Gastrocnemius medialis (tissue), 4 donors: Measurements from ENCODE around the gene TRIM24. TPM values are rescaled to one million over a fixed set of nuclear protein-coding genes. Genes with fewer than 3 reads are reported as not detected.
"Not testable (repeated sequence)": the region's sequence is repeated elsewhere in the genome, so short reads cannot be mapped to it uniquely, and the experiment has no call there.

Source experiments
- ATAC-seq, 2 donors: fragments of 150-250 bp; one replicate each; pipeline ENCODE4 v1.9.1; 2016
- DNase-seq, 2 donors: peaks; one replicate each; pipeline ENCODE4 v3.0.0-alpha.2; 2019
- H3K27ac ChIP-seq, 4 donors: fragments of 200-600 bp; sonication (generic); 1 replicate in 1 of 4; 2 replicates in 3 of 4; pipeline ENCODE4 v1.5.1; 2016 to 2018; ENCODE audit warnings: mild to moderate bottlenecking in 2 of 4, moderate library complexity in 1 of 4
- H3K27me3 ChIP-seq, 3 donors: fragments of 200-600 bp; sonication (generic) in 2 of 3; 1 replicate in 1 of 3; 2 replicates in 2 of 3; pipeline versions ENCODE4 v1.5.1 to v1.6.0; 2016 to 2019; ENCODE audit warnings: mild to moderate bottlenecking in 1 of 3, moderate library complexity in 1 of 3
- H3K36me3 ChIP-seq, 2 donors: fragments of 200-600 bp; sonication (generic) in 1 of 2; one replicate each; pipeline ENCODE4 v1.5.1; 2017 to 2018
- H3K4me1 ChIP-seq, 2 donors: fragments of 200-600 bp; sonication (generic) in 1 of 2; one replicate each; pipeline ENCODE4 v1.5.1; 2016 to 2017; ENCODE audit warnings: mild to moderate bottlenecking in 2 of 2
- H3K4me3 ChIP-seq, 4 donors: fragments of 200-600 bp; sonication (generic) in 3 of 4; 1 replicate in 1 of 4; 2 replicates in 3 of 4; pipeline ENCODE4 v1.5.1; 2016 to 2019; ENCODE audit warnings: mild to moderate bottlenecking in 2 of 4
- H3K9me3 ChIP-seq, 3 donors: fragments of 200-600 bp; sonication (generic) in 2 of 3; 1 replicate in 1 of 3; 2 replicates in 2 of 3; pipeline ENCODE4 v1.5.1; 2016 to 2019
- CTCF ChIP-seq, 5 experiments: fragments of 450-650 bp in 3 of 5; fragments of 200-600 bp in 2 of 5; sonication (generic) in 2 of 5; IDR thresholded peaks in 4 of 5; conservative IDR thresholded peaks in 1 of 5; 1 replicate in 4 of 5; 2 replicates in 1 of 5; pipeline ENCODE4 v1.5.1; 2016 to 2019; ENCODE audit warnings: antibody characterized with exemption in 5 of 5, mild to moderate bottlenecking in 3 of 5, moderate library complexity in 3 of 5
- POLR2A ChIP-seq, 2 donors: fragments of 450-650 bp; IDR thresholded peaks; one replicate each; pipeline ENCODE4 v1.6.1; 2017; ENCODE audit warnings: antibody characterized with exemption in 2 of 2, mild to moderate bottlenecking in 2 of 2, moderate library complexity in 2 of 2
- in situ Hi-C, 4 donors: fragments of 200-750 bp; cut with MboI; loops; one replicate each; pipeline versions ENCODE4 v1.15.0 to v1.8.0; 2017; ENCODE audit warnings: low sequenced_read_pairs in 4 of 4
- intact Hi-C: fragments of 100-400 bp; cut with DNase I; formaldehyde crosslinking; loops from one replicate; pipeline ENCODE4 v1.15.1; 2023; ENCODE audit warnings: low total_unique reads
- total RNA-seq, 4 donors: library from RNA; depleted of rRNA; stranded (reverse); fragments of >200 nt; gene quantifications; one replicate each; pipeline versions ENCODE4 v1.1.0 to v1.2.3, GENCODE V29; 2016

The TRIM24 gene
- total RNA-seq, 4 donors from 2014 or later: 17.1 to 26.5 (median 20.0) TPM

GRCh38 chr7:138483531-138483930, 23.5 kb downstream of the TRIM24 start:
- in situ Hi-C loops: no loop called here
- TF ChIP-seq CTCF (IDR thresholded peaks at IDR 0.05 in 4 of 5, conservative IDR thresholded peaks at IDR 0.05 in 1 of 5): no peak
- no peak for TF ChIP-seq POLR2A (IDR thresholded peaks at IDR 0.05)
- no peak overlapping the region for H3K27ac ChIP-seq
- no peaks in the 10 kb centered on the region for H3K27me3 ChIP-seq
- no peaks in the 10 kb centered on the region for H3K9me3 ChIP-seq
- no peak overlapping the region for H3K4me3 ChIP-seq
- ATAC-seq (no peak), DNase-seq (no peak)
- H3K4me1 ChIP-seq: no peaks in the 10 kb centered on the region
- H3K36me3 ChIP-seq: no peaks in the 10 kb centered on the region
- intact Hi-C loops: no loop called here

- DNase-seq, in situ Hi-C loops: not testable (repeated sequence)
Measured at GRCh38 chr7:138485508-138485907, 25.4 kb downstream of the TRIM24 start.

GRCh38 chr7:138489139-138489538, 29.1 kb downstream of the TRIM24 start:
- DNase-seq, H3K4me3 ChIP-seq, H3K27ac ChIP-seq, in situ Hi-C loops, H3K36me3 ChIP-seq, intact Hi-C loops, ATAC-seq, H3K27me3 ChIP-seq, H3K9me3 ChIP-seq: not testable (repeated sequence)
- peaks cover 4 to 10% of the 10 kb centered on the region in 2 donors for H3K4me1 ChIP-seq

More at GRCh38 chr7:138485508-138485907, 25.4 kb downstream of the TRIM24 start:
- H3K4me3 ChIP-seq, H3K27me3 ChIP-seq, H3K27ac ChIP-seq, H3K9me3 ChIP-seq, intact Hi-C loops, H3K36me3 ChIP-seq, ATAC-seq, H3K4me1 ChIP-seq: not testable (repeated sequence)

- intact Hi-C loops: no loop called here
Measured at GRCh38 chr7:138491612-138492386, 31.7 kb downstream of the TRIM24 start.

GRCh38 chr7:138492423-138492822, 32.4 kb downstream of the TRIM24 start:
- ATAC-seq (no peak), DNase-seq (no peak)
- H3K27ac ChIP-seq: no peak overlapping the region
- no peaks in the 10 kb centered on the region for H3K9me3 ChIP-seq
- no peak overlapping the region for H3K4me3 ChIP-seq
- in situ Hi-C loops (no loop called here), intact Hi-C loops (no loop called here)
- TF ChIP-seq POLR2A (IDR thresholded peaks at IDR 0.05) (no peak), CTCF (IDR thresholded peaks at IDR 0.05 in 4 of 5, conservative IDR thresholded peaks at IDR 0.05 in 1 of 5) (no peak)
- H3K4me1 ChIP-seq: peaks cover 4 to 10% of the 10 kb centered on the region in 2 donors
- no peaks in the 10 kb centered on the region for H3K27me3 ChIP-seq
- no peaks in the 10 kb centered on the region for H3K36me3 ChIP-seq

More at GRCh38 chr7:138491612-138492386, 31.7 kb downstream of the TRIM24 start:
- ATAC-seq (no peak), DNase-seq (no peak)
- Histone ChIP-seq H3K9me3 (no peaks in the 10 kb centered on the region), H3K36me3 (no peaks in the 10 kb centered on the region), H3K4me1 (peaks cover 4 to 10% of the 10 kb centered on the region in 2 donors), H3K27ac (no peak overlapping the region), H3K4me3 (no peak overlapping the region), H3K27me3 (no peaks in the 10 kb centered on the region)
- TF ChIP-seq CTCF (IDR thresholded peaks at IDR 0.05 in 4 of 5, conservative IDR thresholded peaks at IDR 0.05 in 1 of 5): no peak
- in situ Hi-C loops: no loop called here
